GM12878 (cell line): ENCODE results near the gene SLC43A3. TPM values are rescaled to one million over a fixed set of nuclear protein-coding genes. Genes with fewer than 3 reads are reported as not detected.

ENCODE experiments used
- ATAC-seq: fragments of 200-7000 bp; cut with Tn5 transposase; 3 replicates; pipeline ENCODE4 v1.9.1; 2020; ENCODE audit warnings: mild to moderate bottlenecking, moderate library complexity
- BruUV-seq: library from RNA; stranded (reverse); fragments of 400-500 nt; replicated peaks from 2 replicates; lab custom pipeline; 2021; lab: Mats Ljungman, UMichigan
- CTCF ChIA-PET: fragments of 300-600 bp; sonication (Branson Sonifier 250); formaldehyde crosslinking; extraction: SDS; loops from one replicate; lab custom pipeline; 2021; ENCODE audit warnings: inconsistent platforms; lab: Yijun Ruan, JAX
- POLR2A ChIA-PET: fragments of 350-600 bp; formaldehyde crosslinking; extraction: SDS; loops from one replicate; lab custom pipeline; 2021; ENCODE audit warnings: inconsistent platforms; lab: Charles Lee
- RAD21 ChIA-PET: fragments of 300-600 bp; sonication (Branson Sonifier 250); formaldehyde crosslinking; loops from one replicate; lab custom pipeline; 2023; ENCODE audit warnings: antibody characterized with exemption; ENCODE audit not compliant: unreplicated experiment; lab: Charles Lee
- SMC1A ChIA-PET: fragments of 300-600 bp; sonication (Branson Sonifier 250); formaldehyde crosslinking; loops from one replicate; lab custom pipeline; 2023; ENCODE audit not compliant: unreplicated experiment, uncharacterized antibody; lab: Charles Lee
- DNase-seq: peaks from one replicate; pipeline ENCODE4 v3.0.0-alpha.2; 2011; ENCODE audit warnings: low read depth, low spot score
- FAIRE-seq: peaks from 3 replicates; lab custom pipeline; 2011; peaks lifted over from hg19 to GRCh38; lab: Jason Lieb, UNC
- H2AFZ ChIP-seq: 2 replicates; pipeline ENCODE4 v1.6.0; 2011; ENCODE audit warnings: low read depth, low read length, control low read depth; ENCODE audit not compliant: control insufficient read depth
- H3K27ac ChIP-seq: 2 replicates; pipeline ENCODE4 v1.5.1; 2011; ENCODE audit warnings: control low read depth; ENCODE audit not compliant: control insufficient read depth, insufficient read depth
- H3K27me3 ChIP-seq, 2 experiments: replicated peaks in 1 of 2; 2 replicates each; pipeline versions ENCODE4 v1.6.0 to v1.6.1; 2011; ENCODE audit warnings: low read length in 1 of 2; ENCODE audit not compliant: control insufficient read depth in 2 of 2, insufficient read depth in 2 of 2
- H3K36me3 ChIP-seq, 2 experiments: 2 replicates each; pipeline ENCODE4 v1.5.1; 2011; ENCODE audit warnings: low read length in 1 of 2; ENCODE audit not compliant: control insufficient read depth in 2 of 2, insufficient read depth in 2 of 2
- H3K4me1 ChIP-seq: 2 replicates; pipeline ENCODE4 v1.6.1; 2011; ENCODE audit warnings: mild to moderate bottlenecking, low read length, moderate library complexity, mixed read lengths; ENCODE audit not compliant: control insufficient read depth, insufficient read depth
- H3K4me2 ChIP-seq: 2 replicates; pipeline ENCODE4 v1.6.0; 2011; ENCODE audit warnings: control low read depth; ENCODE audit not compliant: control insufficient read depth, insufficient read depth
- H3K4me3 ChIP-seq: fragments of 200-600 bp; sonication (generic); 2 replicates; pipeline ENCODE4 v1.5.1; 2016
- H3K79me2 ChIP-seq: 2 replicates; pipeline ENCODE4 v1.6.0; 2011; ENCODE audit warnings: low read length; ENCODE audit not compliant: control insufficient read depth, insufficient read depth
- H3K9ac ChIP-seq: 2 replicates; pipeline ENCODE4 v1.8.0; 2011; ENCODE audit warnings: low read length, control low read depth, mixed read lengths; ENCODE audit not compliant: control insufficient read depth, insufficient read depth
- H3K9me3 ChIP-seq: replicated peaks from 3 replicates; pipeline ENCODE4 v1.5.1; 2011; ENCODE audit warnings: mild to moderate bottlenecking, low read length; ENCODE audit not compliant: control insufficient read depth, insufficient read depth
- H4K20me1 ChIP-seq: 2 replicates; pipeline ENCODE4 v1.6.0; 2011; ENCODE audit not compliant: control insufficient read depth, insufficient read depth
- ETV6 ChIP-seq, 2 experiments: fragments of 450-650 bp in 1 of 2; IDR thresholded peaks in 1 of 2; conservative IDR thresholded peaks in 1 of 2; 2 replicates each; pipeline ENCODE4 v1.6.1; 2014; ENCODE audit warnings: antibody characterized with exemption in 1 of 2, borderline replicate concordance in 1 of 2, low read depth in 1 of 2, mild to moderate bottlenecking in 1 of 2, moderate library complexity in 1 of 2
- IRF3 ChIP-seq: fragments of 450-650 bp; IDR thresholded peaks from 2 replicates; pipeline ENCODE4 v1.6.1; 2014; ENCODE audit warnings: mild to moderate bottlenecking
- RUNX3 ChIP-seq: IDR thresholded peaks from 2 replicates; pipeline ENCODE4 v1.6.1; 2012; ENCODE audit warnings: low read length, inconsistent platforms
- ZBTB40 ChIP-seq: fragments of 450-650 bp; IDR thresholded peaks from 2 replicates; pipeline ENCODE4 v1.6.1; 2016; ENCODE audit warnings: mild to moderate bottlenecking, moderate library complexity, borderline replicate concordance
- WGBS: methylation state at CpG from one replicate; pipeline ENCODE4 v1.1.6; 2016; ENCODE audit warnings: low lambda C conversion rate; ENCODE audit not compliant: insufficient replicate concordance, insufficient coverage; ENCODE audit errors: missing lambda C conversion rate; 5-methylcytosine and 5-hydroxymethylcytosine counted together
- in situ Hi-C: fragments of 300-500 bp; cut with MboI; formaldehyde crosslinking; loops from 9 replicates; pipeline ENCODE4 v1.14.3; 2018; ENCODE audit warnings: mixed read lengths
- intact Hi-C: fragments of 100-400 bp; cut with micrococcal nuclease; formaldehyde crosslinking; loops from one replicate; pipeline ENCODE4 v1.14.2; 2022; ENCODE audit not compliant: unreplicated experiment
- polyA plus RNA-seq, 11 experiments: library from polyadenylated mRNA; depleted of rRNA in 4 of 11; unstranded in 6 of 11; stranded (reverse) in 5 of 11; fragments of >200 nt; fragmentation: Nextera tagmentation in 4 of 11; fragmentation: Illumina TruSeq in 1 of 11; extraction: Ambion mirVana in 4 of 11; extraction: Trizol in 1 of 11; gene quantifications; 1 replicate in 1 of 11; 2 replicates in 10 of 11; pipeline versions ENCODE4 v1.2.1 to v1.2.3, GENCODE V29; 2011 to 2016; ENCODE audit warnings: inconsistent platforms in 2 of 11, missing spikeins in 2 of 11, low read depth in 1 of 11
- total RNA-seq, 4 experiments: library from RNA; depleted of rRNA in 3 of 4; stranded (reverse); fragments of >200 nt in 3 of 4; fragmentation: Illumina TruSeq in 1 of 4; extraction: Trizol in 1 of 4; gene quantifications; 2 replicates each; pipeline versions ENCODE4 v1.2.1 to v1.2.3, GENCODE V29; 2013 to 2021

The SLC43A3 gene
- total and polyA plus RNA-seq, 10 of the 15 experiments (the other 5 are each of a cell fraction or from before 2014, with no cell fraction given): 37.5 to 237 (median 132) TPM

- no peaks in the 10 kb centered on the region for H3K9me3 ChIP-seq
- TF ChIP-seq ZBTB40: no peak
- no peak for TF ChIP-seq ETV6 (conservative IDR thresholded peaks at IDR 0.05 in 1 of 2, IDR thresholded peaks at IDR 0.05 in 1 of 2; ENCODE audit: borderline replicate concordance in 1 of 2, low read depth in 1 of 2)
- TF ChIP-seq IRF3: no peak
- no peak for TF ChIP-seq RUNX3
- TF ChIP-seq, all 136 proteins: peak for 0
- POLR2A ChIA-PET: no interaction called here
- in situ Hi-C loops: no loop called here
- no peaks in the 10 kb centered on the region for H3K79me2 ChIP-seq
- H3K27ac ChIP-seq: no peak overlapping the region
- no peak overlapping the region for H3K4me2 ChIP-seq
- 0 out of 2 replicates have a peak, but pooled peaks cover 2% of the 10 kb centered on the region for H4K20me1 ChIP-seq
- 72% methylated on average over 15 of the region's 16 CpGs for WGBS
- FAIRE-seq (no peak), DNase-seq (no peak), ATAC-seq (no peak)
- no peaks in the 10 kb centered on the region for H3K36me3 ChIP-seq
- SMC1A ChIA-PET: no interaction called here
- CTCF ChIA-PET: interaction anchor here (3.1 to 9.4 kb wide), 3 partner anchors 12 to 179 kb away, joined by 29 to 321 read pairs (median 106); no protein-coding TSS in a partner anchor
- no TSS peak for BruUV-seq
- intact Hi-C loops: no loop called here
- H2AFZ ChIP-seq: no peak overlapping the region
- no peak overlapping the region for H3K9ac ChIP-seq
- peaks cover 5 to 10% of the 10 kb centered on the region in 2 experiments for H3K27me3 ChIP-seq
- H3K4me1 ChIP-seq: peaks cover 20% of the 10 kb centered on the region
- H3K4me3 ChIP-seq: no peak overlapping the region
- RAD21 ChIA-PET: interaction anchor here (0.6 to 2.8 kb wide), 2 partner anchors 21 to 32 kb away, joined by 3 to 10 read pairs; no protein-coding TSS in a partner anchor
These were observed 35.0 kb upstream of the SLC43A3 start for GRCh38 chr11:57461841-57462489.
